Neural cell (in vitro differentiated cells): ENCODE data around the gene CYP39A1. TPM values are rescaled to one million over a fixed set of nuclear protein-coding genes. Genes with fewer than 3 reads are reported as not detected.

Source experiments
- H2AFZ ChIP-seq: fragments of 200-600, 300-800 bp; sonication (generic), shearing (Covaris generic); 2 replicates; pipeline ENCODE4 v1.6.0; 2014; ENCODE audit warnings: low read depth, mild to moderate bottlenecking, antibody characterized with exemption, low read length, moderate library complexity
- H3F3A ChIP-seq: fragments of 200-600 bp; shearing (Covaris generic); 2 replicates; pipeline ENCODE4 v1.6.1; 2016; ENCODE audit warnings: mild to moderate bottlenecking, moderate library complexity, mixed read lengths, antibody characterized with exemption, low read length; ENCODE audit not compliant: insufficient read depth, poor library complexity, severe bottlenecking
- H3K27ac ChIP-seq: fragments of 200-600, 300-800 bp; sonication (generic), shearing (Covaris generic); 2 replicates; pipeline ENCODE4 v1.5.1; 2014; ENCODE audit warnings: mild to moderate bottlenecking, low read length, moderate library complexity
- H3K27me3 ChIP-seq: fragments of 300-800, 200-600 bp; sonication (generic), shearing (Covaris generic); 2 replicates; pipeline ENCODE4 v1.6.0; 2014; ENCODE audit warnings: mild to moderate bottlenecking, low read depth, low read length, moderate library complexity; ENCODE audit not compliant: insufficient read depth
- H3K36me3 ChIP-seq: fragments of 300-800, 200-600 bp; sonication (generic), shearing (Covaris generic); 2 replicates; pipeline ENCODE4 v1.5.1; 2014; ENCODE audit warnings: mild to moderate bottlenecking, antibody characterized with exemption, low read length, moderate library complexity; ENCODE audit not compliant: insufficient read depth
- H3K4me2 ChIP-seq: fragments of 300-800, 200-600 bp; sonication (generic), shearing (Covaris generic); 2 replicates; pipeline ENCODE4 v1.6.0; 2014; ENCODE audit warnings: mild to moderate bottlenecking, low read length
- H3K4me3 ChIP-seq: fragments of 300-800, 200-600 bp; sonication (generic), shearing (Covaris generic); 2 replicates; pipeline ENCODE4 v1.5.1; 2014; ENCODE audit warnings: mild to moderate bottlenecking, low read length, moderate library complexity
- H3K79me2 ChIP-seq: fragments of 200-600 bp; shearing (Covaris generic); replicated peaks from 2 replicates; pipeline ENCODE4 v1.6.0; 2014; ENCODE audit warnings: mild to moderate bottlenecking, low read length, moderate library complexity; ENCODE audit not compliant: insufficient read depth
- H3K9ac ChIP-seq: fragments of 300-800, 200-600 bp; sonication (generic), shearing (Covaris generic); 2 replicates; pipeline ENCODE4 v1.6.1; 2016; ENCODE audit warnings: mild to moderate bottlenecking, low read length, mixed read lengths
- H3K9me2 ChIP-seq: fragments of 200-600 bp; shearing (Covaris generic); 2 replicates; pipeline ENCODE4 v1.6.1; 2016; ENCODE audit warnings: mild to moderate bottlenecking, low read length, mixed read lengths; ENCODE audit not compliant: insufficient read depth
- H3K9me3 ChIP-seq: fragments of 200-600, 300-800 bp; sonication (generic), shearing (Covaris generic); 2 replicates; pipeline ENCODE4 v1.6.1; 2016; ENCODE audit warnings: mild to moderate bottlenecking, mixed run types, low read length, moderate library complexity, mixed read lengths
- H4K20me1 ChIP-seq: fragments of 200-600 bp; shearing (Covaris generic); 2 replicates; pipeline ENCODE4 v1.6.1; 2016; ENCODE audit warnings: mild to moderate bottlenecking, mixed run types; ENCODE audit not compliant: insufficient read depth
- CTCF ChIP-seq: fragments of 450-650 bp; IDR thresholded peaks from 2 replicates; pipeline ENCODE4 v1.5.1; 2014; ENCODE audit warnings: antibody characterized with exemption, mild to moderate bottlenecking, moderate library complexity; ENCODE audit not compliant: poor library complexity, severe bottlenecking
- EP300 ChIP-seq: fragments of 450-650 bp; conservative IDR thresholded peaks from 2 replicates; pipeline ENCODE4 v1.6.1; 2014; ENCODE audit warnings: antibody characterized with exemption, mild to moderate bottlenecking, moderate library complexity; ENCODE audit not compliant: poor library complexity, severe bottlenecking
- EZH2 ChIP-seq: fragments of 200-600, 300-800 bp; shearing (Covaris generic), sonication (generic); IDR thresholded peaks from 2 replicates; pipeline ENCODE4 v1.6.1; 2014; ENCODE audit warnings: antibody characterized with exemption, low read length, borderline replicate concordance, mild to moderate bottlenecking; ENCODE audit not compliant: insufficient read depth, poor library complexity, severe bottlenecking
- MXI1 ChIP-seq: fragments of 450-650 bp; conservative IDR thresholded peaks from 2 replicates; pipeline ENCODE4 v1.6.1; 2014; ENCODE audit warnings: antibody characterized with exemption, mild to moderate bottlenecking; ENCODE audit not compliant: poor library complexity, severe bottlenecking
- POLR2AphosphoS5 ChIP-seq: IDR thresholded peaks from 2 replicates; pipeline ENCODE4 v1.6.1; 2012
- RAD21 ChIP-seq: fragments of 450-650 bp; conservative IDR thresholded peaks from 2 replicates; pipeline ENCODE4 v1.6.1; 2014; ENCODE audit warnings: antibody characterized with exemption, mild to moderate bottlenecking, moderate library complexity
- REST ChIP-seq: IDR thresholded peaks from 2 replicates; pipeline ENCODE4 v1.6.1; 2012; ENCODE audit warnings: borderline replicate concordance
- SMC3 ChIP-seq: fragments of 450-650 bp; conservative IDR thresholded peaks from 2 replicates; pipeline ENCODE4 v1.6.1; 2014; ENCODE audit warnings: antibody characterized with exemption, mild to moderate bottlenecking, moderate library complexity; ENCODE audit not compliant: poor library complexity
- TAF1 ChIP-seq: IDR thresholded peaks from 2 replicates; pipeline ENCODE4 v1.6.1; 2012; ENCODE audit warnings: low read depth
- polyA plus RNA-seq: library from polyadenylated mRNA; depleted of rRNA; stranded (reverse); fragments of >200 nt; gene quantifications from 2 replicates; pipeline ENCODE4 v1.2.3, GENCODE V29; 2014

CYP39A1 gene
- polyA plus RNA-seq, 1 donor from 2014 or later: 1.4 TPM

GRCh38 chr6:46510651-46511050, 142.0 kb downstream of the CYP39A1 start:
- Histone ChIP-seq H3K36me3 (no peaks in the 10 kb centered on the region), H3K27me3 (no peaks in the 10 kb centered on the region), H3K9me3 (no peaks in the 10 kb centered on the region), H3K9me2 (no peaks in the 10 kb centered on the region), H3K27ac (no peak overlapping the region), H3K79me2 (no peaks in the 10 kb centered on the region), H4K20me1 (no peaks in the 10 kb centered on the region), H3K9ac (no peak overlapping the region), H3F3A (no peaks in the 10 kb centered on the region), H3K4me3 (no peak overlapping the region), H3K4me2 (no peak overlapping the region), H2AFZ (no peak overlapping the region)
- no peak for TF ChIP-seq POLR2AphosphoS5
- TF ChIP-seq CTCF: no peak
- TF ChIP-seq SMC3: no peak
- no peak for TF ChIP-seq REST
- no peak for TF ChIP-seq EP300

- H3K27me3 ChIP-seq: no peaks in the 10 kb centered on the region
- no peak overlapping the region for H3K4me3 ChIP-seq
These were observed 142.6 kb downstream of the CYP39A1 start for GRCh38 chr6:46509981-46510510.

More at GRCh38 chr6:46509981-46510510, 142.6 kb downstream of the CYP39A1 start:
- Histone ChIP-seq H2AFZ (no peak overlapping the region), H3K79me2 (no peaks in the 10 kb centered on the region), H3K9ac (no peak overlapping the region), H3F3A (no peaks in the 10 kb centered on the region), H3K4me2 (no peak overlapping the region), H3K9me2 (no peaks in the 10 kb centered on the region), H4K20me1 (no peaks in the 10 kb centered on the region), H3K36me3 (no peaks in the 10 kb centered on the region), H3K27ac (no peak overlapping the region), H3K9me3 (no peaks in the 10 kb centered on the region)
- no peak for TF ChIP-seq RAD21
- no peak for TF ChIP-seq TAF1
- no peak for TF ChIP-seq MXI1
- TF ChIP-seq REST: no peak
- no peak for TF ChIP-seq CTCF
- TF ChIP-seq SMC3: no peak
- no peak for TF ChIP-seq EP300
- TF ChIP-seq POLR2AphosphoS5: no peak
- TF ChIP-seq EZH2: no peak
